ENCODE results near the gene PTPRU. TPM values are rescaled to one million over a fixed set of nuclear protein-coding genes. Genes with fewer than 3 reads are reported as not detected.

The PTPRU gene
- polyA plus RNA-seq, 1 of the 3 experiments (the other 2 are of a cell fraction) = 3.5 TPM

GRCh38 chr1:29202584-29203340 lies 33.6 kb upstream of the PTPRU start:
- Histone ChIP-seq H2AFZ (ENCODE audit: low read depth) (peak overlapping the region; percentile 84; the same call in 1 of the 2 replicates), H3F3A (replicated peaks; ENCODE audit: insufficient read depth) (peaks cover 8% of the 10 kb centered on the region), H3K4me3 (ENCODE audit: low read depth in 2 of 2, low read length in 1 of 2) (no peak overlapping the region; a peak in 1 of 4 replicates), H3K79me2 (ENCODE audit: insufficient read depth) (no peaks in the 10 kb centered on the region), H3K27ac (ENCODE audit: low read depth in 2 of 2, low read length in 1 of 2) (peak overlapping the region; percentile 62 to 83), H3K4me1 (ENCODE audit: control insufficient read depth in 1 of 2, insufficient read depth in 2 of 2, low read depth in 1 of 2, low read length in 1 of 2) (peaks cover 9 to 12% of the 10 kb centered on the region in 2 experiments; a peak in 2 of 4 replicates), H3K36me3 (replicated peaks in 1 of 2; ENCODE audit: control insufficient read depth in 1 of 2, insufficient read depth in 2 of 2, low read length in 1 of 2) (peaks cover 21 to 23% of the 10 kb centered on the region in 2 experiments), H3K27me3 (ENCODE audit: insufficient read depth) (no peaks in the 10 kb centered on the region), H3K9me2 (no peaks in the 10 kb centered on the region), H3K9me3 (no peaks in the 10 kb centered on the region), H3K4me2 (peak overlapping the region; percentile 54; the same call in 1 of the 2 replicates), H3K9ac (peak overlapping the region; percentile 44; the same call in 1 of the 2 replicates), H4K20me1 (ENCODE audit: insufficient read depth) (no peaks in the 10 kb centered on the region)
- 26% methylated on average over 11 of the region's 14 CpGs for WGBS (ENCODE audit: low lambda C conversion rate)
- CTCF ChIA-PET = interaction anchor here (0.6 to 6.1 kb wide), 53 partner anchors 9 to 375 kb away, joined by 3 to 95 read pairs (median 4); partner anchors contain the start of genes PTPRU, SRSF4 and TMEM200B
- peak; percentile 90 for DNase-seq
- POLR2A ChIA-PET = no interaction called here
- TF ChIP-seq MAX (IDR thresholded peaks at IDR 0.05; ENCODE audit: low read depth) (no peak), POLR2AphosphoS5 (IDR thresholded peaks at IDR 0.05; ENCODE audit: low read depth, low read length) (peak; percentile 40; the same call in 1 of the 2 replicates), JUND (IDR thresholded peaks at IDR 0.05) (peak; percentile 93), FOSL2 (IDR thresholded peaks at IDR 0.05; ENCODE audit: borderline replicate concordance, low read depth) (peak; percentile 94), PBX3 (IDR thresholded peaks at IDR 0.05) (peak; percentile 83), RFX5 (IDR thresholded peaks at IDR 0.05; ENCODE audit: low read length) (no peak; the same call in 1 of the 2 replicates), EZH2phosphoT487 (IDR thresholded peaks at IDR 0.05; ENCODE audit: borderline replicate concordance, low read depth) (no peak), MEF2A (IDR thresholded peaks at IDR 0.05; ENCODE audit: borderline replicate concordance, low read depth) (no peak), EP300 (IDR thresholded peaks at IDR 0.05; ENCODE audit: borderline replicate concordance in 1 of 2, low read depth in 1 of 2, low read length in 1 of 2) (peak in 1 of 2 experiments; percentile 21; a peak in 1 of 4 replicates), SMC3 (IDR thresholded peaks at IDR 0.05; ENCODE audit: low read depth, low read length) (peak; percentile 92), RAD21 (IDR thresholded peaks at IDR 0.05; ENCODE audit: low read length) (peak; percentile 97), USF1 (IDR thresholded peaks at IDR 0.05; ENCODE audit: borderline replicate concordance, low read depth) (no peak), RCOR1 (IDR thresholded peaks at IDR 0.05; ENCODE audit: low read length) (peak; percentile 70), TAF1 (IDR thresholded peaks at IDR 0.05; ENCODE audit: borderline replicate concordance, low read depth, low read length) (no peak), TEAD4 (IDR thresholded peaks at IDR 0.05; ENCODE audit: borderline replicate concordance, insufficient read depth) (no peak), YY1 (IDR thresholded peaks at IDR 0.05; ENCODE audit: low read depth) (no peak), NRF1 (IDR thresholded peaks at IDR 0.05; ENCODE audit: low read depth, low read length) (no peak), GABPA (IDR thresholded peaks at IDR 0.05; ENCODE audit: low read depth) (no peak), NFIC (IDR thresholded peaks at IDR 0.05; ENCODE audit: borderline replicate concordance) (peak; percentile 49; the same call in 1 of the 2 replicates), ELF1 (IDR thresholded peaks at IDR 0.05) (no peak), CHD2 (IDR thresholded peaks at IDR 0.05; ENCODE audit: low read length, partially characterized antibody) (peak; percentile 47), GATA2 (CRISPR knock-in tag; IDR thresholded peaks at IDR 0.05) (no peak)
- TF ChIP-seq, protein P1, sequence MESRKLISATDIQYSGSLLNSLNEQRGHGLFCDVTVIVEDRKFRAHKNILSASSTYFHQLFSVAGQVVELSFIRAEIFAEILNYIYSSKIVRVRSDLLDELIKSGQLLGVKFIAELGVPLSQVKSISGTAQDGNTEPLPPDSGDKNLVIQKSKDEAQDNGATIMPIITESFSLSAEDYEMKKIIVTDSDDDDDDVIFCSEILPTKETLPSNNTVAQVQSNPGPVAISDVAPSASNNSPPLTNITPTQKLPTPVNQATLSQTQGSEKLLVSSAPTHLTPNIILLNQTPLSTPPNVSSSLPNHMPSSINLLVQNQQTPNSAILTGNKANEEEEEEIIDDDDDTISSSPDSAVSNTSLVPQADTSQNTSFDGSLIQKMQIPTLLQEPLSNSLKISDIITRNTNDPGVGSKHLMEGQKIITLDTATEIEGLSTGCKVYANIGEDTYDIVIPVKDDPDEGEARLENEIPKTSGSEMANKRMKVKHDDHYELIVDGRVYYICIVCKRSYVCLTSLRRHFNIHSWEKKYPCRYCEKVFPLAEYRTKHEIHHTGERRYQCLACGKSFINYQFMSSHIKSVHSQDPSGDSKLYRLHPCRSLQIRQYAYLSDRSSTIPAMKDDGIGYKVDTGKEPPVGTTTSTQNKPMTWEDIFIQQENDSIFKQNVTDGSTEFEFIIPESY (IDR thresholded peaks at IDR 0.05; ENCODE audit: borderline replicate concordance, low read depth) = no peak
- TF ChIP-seq, protein P2, sequence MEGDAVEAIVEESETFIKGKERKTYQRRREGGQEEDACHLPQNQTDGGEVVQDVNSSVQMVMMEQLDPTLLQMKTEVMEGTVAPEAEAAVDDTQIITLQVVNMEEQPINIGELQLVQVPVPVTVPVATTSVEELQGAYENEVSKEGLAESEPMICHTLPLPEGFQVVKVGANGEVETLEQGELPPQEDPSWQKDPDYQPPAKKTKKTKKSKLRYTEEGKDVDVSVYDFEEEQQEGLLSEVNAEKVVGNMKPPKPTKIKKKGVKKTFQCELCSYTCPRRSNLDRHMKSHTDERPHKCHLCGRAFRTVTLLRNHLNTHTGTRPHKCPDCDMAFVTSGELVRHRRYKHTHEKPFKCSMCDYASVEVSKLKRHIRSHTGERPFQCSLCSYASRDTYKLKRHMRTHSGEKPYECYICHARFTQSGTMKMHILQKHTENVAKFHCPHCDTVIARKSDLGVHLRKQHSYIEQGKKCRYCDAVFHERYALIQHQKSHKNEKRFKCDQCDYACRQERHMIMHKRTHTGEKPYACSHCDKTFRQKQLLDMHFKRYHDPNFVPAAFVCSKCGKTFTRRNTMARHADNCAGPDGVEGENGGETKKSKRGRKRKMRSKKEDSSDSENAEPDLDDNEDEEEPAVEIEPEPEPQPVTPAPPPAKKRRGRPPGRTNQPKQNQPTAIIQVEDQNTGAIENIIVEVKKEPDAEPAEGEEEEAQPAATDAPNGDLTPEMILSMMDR (IDR thresholded peaks at IDR 0.05) = peak; percentile 98
- TF ChIP-seq, protein P3, sequence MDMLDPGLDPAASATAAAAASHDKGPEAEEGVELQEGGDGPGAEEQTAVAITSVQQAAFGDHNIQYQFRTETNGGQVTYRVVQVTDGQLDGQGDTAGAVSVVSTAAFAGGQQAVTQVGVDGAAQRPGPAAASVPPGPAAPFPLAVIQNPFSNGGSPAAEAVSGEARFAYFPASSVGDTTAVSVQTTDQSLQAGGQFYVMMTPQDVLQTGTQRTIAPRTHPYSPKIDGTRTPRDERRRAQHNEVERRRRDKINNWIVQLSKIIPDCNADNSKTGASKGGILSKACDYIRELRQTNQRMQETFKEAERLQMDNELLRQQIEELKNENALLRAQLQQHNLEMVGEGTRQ (IDR thresholded peaks at IDR 0.05; ENCODE audit: borderline replicate concordance, low read depth, low read length) = no peak

All from SK-N-SH (cell line).